C1 segment of cervical spinal cord (tissue), 14 donors: ENCODE data around the gene CPNE5.

Experiments
- DNase-seq, 14 donors: peaks; one replicate each; lab custom pipeline; 2025; lab: John Stamatoyannopoulos, UW

CPNE5 gene

DNA sequence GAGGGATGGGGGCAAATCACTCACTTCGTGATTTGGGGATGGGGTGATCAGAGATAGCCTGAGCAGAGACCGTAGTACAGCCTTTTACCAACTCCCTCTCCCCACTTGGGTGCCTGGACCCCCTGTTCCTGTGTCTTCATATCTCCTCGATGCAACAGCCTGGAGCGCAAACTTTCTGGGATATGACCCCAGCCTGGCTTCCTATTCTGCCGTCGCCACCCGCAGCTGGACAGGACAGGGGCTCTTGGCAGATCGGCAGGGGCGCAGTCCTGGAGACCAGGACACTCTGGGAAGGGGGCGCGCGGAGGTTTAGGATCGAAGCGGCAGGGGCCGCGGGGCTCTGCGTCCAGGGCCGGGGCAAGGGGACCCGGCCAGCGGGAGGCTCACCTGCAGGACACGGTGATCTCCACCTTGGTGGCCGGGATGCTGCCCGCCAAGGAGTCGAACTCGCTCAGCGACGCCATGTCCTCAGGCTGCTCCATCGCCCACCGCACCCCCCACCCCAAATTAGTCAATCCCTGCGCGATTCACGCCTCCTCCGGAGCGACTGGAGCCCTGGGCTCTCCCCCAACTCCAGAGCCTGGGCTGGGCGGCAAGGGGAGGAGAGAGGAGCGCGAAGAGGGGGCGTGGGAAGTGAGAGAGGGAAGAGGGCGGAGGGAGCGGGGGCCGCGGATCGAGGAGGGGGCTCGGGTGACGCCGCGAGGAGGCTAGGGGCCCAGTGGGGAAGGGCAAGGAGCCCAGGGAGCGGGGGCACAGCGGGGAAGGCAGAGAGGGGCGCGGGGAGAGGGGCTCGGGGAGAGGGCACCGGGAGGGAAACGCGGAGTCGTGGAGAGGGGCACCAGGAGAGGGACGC lies at the start of gene CPNE5:
TSS of gene CPNE5 (minus strand) at position 549 of the 853 bp plus-strand sequence. CDS start at position 482, 67 bp downstream.
- DNase-seq = no peak

DNA sequence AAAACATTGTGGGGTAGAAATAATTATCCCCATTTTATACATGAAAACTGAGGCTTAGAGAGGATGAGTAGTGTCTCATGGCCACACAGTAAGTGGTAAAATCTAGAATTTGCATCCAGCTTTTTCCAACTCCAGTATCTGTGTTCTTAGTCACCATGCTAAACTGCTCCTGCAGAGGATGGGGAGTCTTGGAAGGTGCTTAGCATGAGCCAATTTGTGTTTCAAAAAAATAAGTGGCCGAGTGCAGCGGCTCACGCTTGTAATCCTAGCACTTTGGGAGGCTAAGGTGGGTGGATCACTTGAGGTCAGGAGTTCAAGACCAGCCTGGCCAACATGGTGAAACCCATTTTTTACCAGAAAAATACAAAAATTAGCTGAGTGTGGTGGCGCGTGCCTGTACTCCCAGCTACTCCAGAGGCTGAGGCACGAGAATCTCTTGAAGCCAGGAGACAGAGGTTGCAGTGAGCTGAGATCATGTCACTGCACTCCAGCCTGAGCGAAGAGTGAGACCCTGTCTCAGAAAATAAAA lies 48.9 kb upstream of the CPNE5 start:
- DNase-seq = no peak

DNA sequence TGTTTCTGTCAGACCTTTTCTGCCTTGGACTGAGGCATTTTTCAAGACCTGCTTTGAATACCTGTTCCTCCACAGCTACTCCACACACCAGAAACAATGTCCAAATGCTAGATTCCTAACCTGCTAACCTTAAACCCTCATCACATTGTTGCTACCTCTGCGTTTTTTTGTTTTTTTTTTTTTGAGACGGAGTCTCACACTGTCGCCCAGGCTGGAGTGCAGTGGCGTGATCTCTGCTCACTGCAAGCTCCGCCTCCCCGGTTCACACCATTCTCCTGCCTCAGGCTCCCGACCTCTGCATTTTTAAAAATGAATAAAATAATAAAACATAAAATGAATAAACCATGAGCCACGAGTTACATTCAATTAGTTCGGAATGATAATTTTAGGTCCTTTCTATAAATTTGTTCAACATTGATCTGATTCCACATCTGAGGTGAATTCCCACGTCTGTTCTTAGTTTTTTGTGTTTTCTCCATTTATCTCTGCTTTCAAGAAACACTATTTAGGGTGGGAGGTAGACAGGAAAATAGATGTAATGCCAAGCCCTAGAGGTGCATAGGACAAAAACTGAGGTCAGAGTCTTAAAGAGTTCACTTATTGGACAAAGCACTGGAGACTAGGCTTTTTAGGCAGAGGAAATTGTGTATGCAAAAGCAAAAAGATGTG lies 47.8 kb upstream of the CPNE5 start:
- no peak for DNase-seq

GRCh38 chr6:36885461-36886401 lies 46.5 kb upstream of the CPNE5 start, which contains the start of gene C6orf89:
Gene C6orf89 (plus strand): TSS chr6:36885952. CDS start chr6:36899445, 13,493 bp downstream.
- DNase-seq = peak; percentile 69 to 98 (median 96)

- no peak for DNase-seq
Measured at GRCh38 chr6:36884610-36885009, 45.4 kb upstream of the CPNE5 start.

GRCh38 chr6:36875250-36875633 lies 36.0 kb upstream of the CPNE5 start:
- DNase-seq = no peak

- peak; percentile 21 to 94 (median 76) for DNase-seq
Measured at GRCh38 chr6:36874443-36875249, 35.4 kb upstream of the CPNE5 start, which contains the start of gene PPIL1. Gene PPIL1 (minus strand): TSS chr6:36874803. CDS start chr6:36874772, 31 bp downstream.

DNA sequence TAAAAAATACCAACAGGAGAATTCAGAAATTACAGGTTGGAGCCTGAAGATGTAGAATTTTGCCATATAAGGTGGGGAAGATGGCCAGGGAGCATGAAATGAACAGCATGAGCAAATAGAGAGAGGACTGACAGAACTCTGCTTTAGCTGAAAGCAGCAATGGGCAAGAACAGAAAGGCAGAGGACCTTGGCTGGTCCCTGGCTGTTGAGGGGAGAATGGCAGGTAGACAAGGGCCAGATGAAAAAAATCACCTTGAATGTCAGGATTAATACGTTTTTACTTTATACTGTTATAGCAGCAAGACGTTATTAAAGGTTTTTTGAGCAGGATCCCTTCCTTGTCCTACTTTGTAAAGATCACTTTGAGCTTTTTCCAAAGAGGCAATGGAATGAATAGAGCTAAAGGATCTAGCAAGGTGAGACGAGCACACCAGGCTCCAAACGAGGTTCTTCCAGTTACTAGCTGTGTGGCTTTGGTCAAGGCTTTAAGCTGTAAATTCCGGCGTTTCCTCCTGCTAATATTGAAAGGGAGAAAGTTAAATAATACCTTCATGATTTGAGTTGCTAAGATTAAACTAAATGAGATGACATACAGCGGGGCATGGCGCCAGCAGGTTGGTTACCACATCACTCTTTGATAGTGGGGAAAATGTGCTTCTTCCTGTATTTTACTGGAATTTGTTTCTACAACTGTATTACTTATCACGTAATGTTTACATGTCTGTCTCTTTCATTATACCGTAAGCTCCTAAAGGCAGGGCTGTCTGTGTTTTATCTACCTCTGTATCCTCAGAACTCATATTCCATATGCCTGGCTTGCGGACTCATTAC lies 34.6 kb upstream of the CPNE5 start:
- no peak for DNase-seq

GRCh38 chr6:36873115-36873514 lies 33.9 kb upstream of the CPNE5 start:
- no peak for DNase-seq

DNA sequence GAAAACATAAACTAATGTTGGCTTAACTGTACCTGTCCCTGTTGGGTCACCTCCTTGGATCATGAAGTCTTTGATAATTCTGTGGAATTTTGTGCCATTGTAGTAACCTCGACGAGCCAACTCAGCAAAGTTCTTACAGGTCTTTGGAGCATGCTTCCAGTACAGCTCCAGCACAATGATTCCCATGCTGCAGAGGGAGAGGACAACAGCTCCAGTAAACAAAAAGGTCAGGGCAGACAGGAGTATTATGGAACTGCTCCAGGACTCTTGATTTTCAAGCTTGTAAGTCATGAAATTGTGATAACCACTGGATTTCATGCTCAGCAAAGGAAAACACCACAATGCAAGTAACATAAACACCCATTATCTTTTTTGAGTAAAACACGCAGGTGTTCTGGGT lies 32.4 kb upstream of the CPNE5 start:
- no peak for DNase-seq

DNA sequence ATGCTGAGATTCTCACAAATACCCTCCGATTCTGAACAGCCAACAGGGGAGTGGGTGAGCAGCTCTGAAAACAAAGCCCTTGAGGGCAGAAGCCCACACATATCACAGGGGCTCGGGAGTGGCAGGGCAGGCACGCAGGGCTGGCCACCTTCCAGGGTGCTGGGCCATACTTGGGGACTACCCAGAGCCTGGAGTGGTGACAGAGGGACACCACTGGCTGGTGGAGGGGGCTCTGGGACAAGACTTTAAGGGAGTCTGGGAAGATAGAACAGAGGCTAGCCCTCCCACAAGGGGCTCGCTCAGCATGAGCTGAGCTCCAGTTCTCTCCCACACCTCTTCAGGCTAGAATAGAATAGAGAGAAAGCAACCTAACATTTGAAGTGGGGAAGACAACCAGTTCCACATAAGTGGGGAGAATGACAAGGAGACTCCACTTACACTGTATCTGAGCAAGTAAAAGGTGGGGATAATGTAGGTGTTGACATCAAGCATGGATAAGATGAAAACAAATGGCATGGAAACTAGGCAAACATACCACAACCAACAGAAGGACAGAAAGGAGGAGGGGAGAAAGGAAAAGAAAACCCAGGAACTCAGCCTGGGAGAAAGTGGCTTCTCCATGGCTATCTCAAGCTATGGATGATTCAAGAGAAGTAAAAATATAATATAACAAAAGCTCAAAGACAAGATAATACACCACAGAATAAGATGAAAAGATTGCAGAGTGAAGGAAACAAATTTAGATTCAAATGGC lies 28.4 kb upstream of the CPNE5 start:
- no peak for DNase-seq

- DNase-seq = no peak
Measured at GRCh38 chr6:36865835-36866234, 26.6 kb upstream of the CPNE5 start.

GRCh38 chr6:36863670-36864540 lies 24.7 kb upstream of the CPNE5 start:
- DNase-seq = no peak

DNA sequence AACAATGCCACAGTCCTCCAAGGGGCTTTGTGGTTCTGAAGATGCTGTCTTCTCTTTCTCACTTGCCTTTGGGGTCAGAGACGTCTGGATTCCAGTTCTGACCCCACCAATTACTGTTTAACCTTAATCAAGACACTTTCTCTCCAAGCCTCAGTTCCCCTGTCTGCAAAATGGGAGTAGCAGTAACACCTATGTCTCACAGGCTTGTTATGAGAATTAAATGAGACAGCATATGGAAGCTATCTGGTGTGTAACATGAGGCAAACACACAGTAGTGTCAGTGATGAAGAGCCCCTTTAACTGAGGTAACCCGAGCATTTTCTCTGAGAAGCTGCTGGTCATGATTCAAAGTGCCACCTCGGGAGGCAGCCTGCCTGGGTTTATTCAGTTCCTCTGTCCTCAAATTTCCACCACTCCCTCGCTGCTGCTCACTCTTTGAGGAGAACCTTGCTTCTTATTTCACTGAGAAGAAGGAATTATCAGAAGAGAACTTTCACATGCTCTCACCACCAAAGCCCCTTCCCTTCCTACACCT lies 23.7 kb upstream of the CPNE5 start:
- DNase-seq = no peak

DNA sequence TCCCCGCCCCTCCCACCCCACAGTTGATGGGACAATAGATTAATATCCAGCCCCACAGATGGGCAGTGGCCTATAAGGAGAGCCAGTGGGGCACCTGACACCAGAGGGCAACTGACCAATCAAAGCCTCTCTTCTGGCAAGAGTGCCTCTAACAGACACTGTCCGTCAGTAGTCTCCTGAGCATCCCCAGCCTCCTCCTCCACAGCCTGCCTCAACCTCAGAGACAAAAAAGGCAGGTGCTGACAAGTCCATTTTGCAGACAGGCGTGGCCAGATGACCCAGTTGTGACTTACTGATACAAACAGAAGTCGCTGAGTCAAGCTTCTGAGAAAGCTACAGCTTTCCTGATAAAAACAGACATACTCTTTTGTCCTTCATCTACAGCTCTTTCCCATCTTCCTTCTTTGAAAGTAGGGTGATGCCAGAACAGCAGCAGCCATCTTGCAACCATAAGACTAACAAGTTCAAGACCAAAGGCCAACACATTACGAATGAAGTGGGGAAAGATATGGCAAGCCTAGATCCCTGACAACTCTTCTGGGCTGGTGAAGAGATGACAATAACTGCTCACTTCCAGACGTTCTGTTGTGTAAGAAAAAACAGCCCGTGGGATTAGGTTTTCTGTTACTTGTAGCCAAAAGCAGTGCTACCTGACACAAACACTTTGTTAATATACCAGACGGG lies 23.1 kb upstream of the CPNE5 start:
- DNase-seq = no peak

- DNase-seq = no peak
Measured at GRCh38 chr6:36860126-36860525, 20.9 kb upstream of the CPNE5 start.

- no peak for DNase-seq
Measured at GRCh38 chr6:36858407-36858981, 19.2 kb upstream of the CPNE5 start.
